HG03432 (cell line): ENCODE data around the gene CORO6.
A peak's percentile ranks its signal among the peaks of the same experiment; 100 is the strongest.

Source experiments
- ATAC-seq: cut with Tn5 transposase; IDR thresholded peaks from one replicate; pipeline ENCODE4 v1.9.1; 2021; ENCODE audit warnings: mild to moderate bottlenecking, moderate library complexity; ENCODE audit not compliant: unreplicated experiment

CORO6 gene

GRCh38 chr17:29591737-29592608 is 30.7 kb downstream of the CORO6 start:
- no peak for ATAC-seq

- ATAC-seq, result no peak
Measured at GRCh38 chr17:29591146-29591736, 31.5 kb downstream of the CORO6 start.

- ATAC-seq, result no peak
Measured at GRCh38 chr17:29590411-29591145, 32.1 kb downstream of the CORO6 start.

GRCh38 chr17:29589524-29590410 is 32.9 kb downstream of the CORO6 start, which contains the start of gene GIT1:
Gene GIT1, minus strand, starts transcription at chr17:29589648. Its CDS starts 270 bp downstream, at chr17:29589378.
- peak; percentile 66 for ATAC-seq

- peak; percentile 18 for ATAC-seq
Measured at GRCh38 chr17:29588562-29589411, 33.9 kb downstream of the CORO6 start.

GRCh38 chr17:29588017-29588561 is 34.6 kb downstream of the CORO6 start:
- no peak for ATAC-seq

- ATAC-seq, result no peak
Measured at GRCh38 chr17:29587591-29587990, 35.1 kb downstream of the CORO6 start.

- ATAC-seq, result no peak
Measured at GRCh38 chr17:29586676-29587469, 35.8 kb downstream of the CORO6 start.

GRCh38 chr17:29585080-29585751 is 37.5 kb downstream of the CORO6 start:
- no peak for ATAC-seq

GRCh38 chr17:29584452-29585079 is 38.1 kb downstream of the CORO6 start:
- ATAC-seq, result no peak

GRCh38 chr17:29583324-29584248 is 39.1 kb downstream of the CORO6 start:
- ATAC-seq, result no peak

GRCh38 chr17:29582772-29583171 is 39.9 kb downstream of the CORO6 start:
- no peak for ATAC-seq

GRCh38 chr17:29582254-29582765 is 40.4 kb downstream of the CORO6 start:
- ATAC-seq, result no peak

- no peak for ATAC-seq
Measured at GRCh38 chr17:29581583-29582253, 41.0 kb downstream of the CORO6 start.

GRCh38 chr17:29579866-29580771 is 42.6 kb downstream of the CORO6 start:
- peak; percentile 69 for ATAC-seq
